HCT116 (cell line): ENCODE results near the gene NOTCH4.
"Not testable (repeated sequence)": the region's sequence is repeated elsewhere in the genome, so short reads cannot be mapped to it uniquely, and the experiment has no call there.

Source experiments
- CBX3 ChIP-seq: IDR thresholded peaks from 2 replicates; pipeline ENCODE4 v1.6.1; 2012; ENCODE audit warnings: low read depth
- CEBPB ChIP-seq: IDR thresholded peaks from 2 replicates; pipeline ENCODE4 v1.6.1; 2012; ENCODE audit warnings: low read depth
- ELF1 ChIP-seq: IDR thresholded peaks from 2 replicates; pipeline ENCODE4 v1.6.1; 2012; ENCODE audit warnings: low read depth, borderline replicate concordance
- EZH2 ChIP-seq: fragments of 200-600 bp; sonication (generic); IDR thresholded peaks from 2 replicates; pipeline ENCODE4 v1.6.1; 2017; ENCODE audit warnings: antibody characterized with exemption, mixed run types
- MAX ChIP-seq: IDR thresholded peaks from 2 replicates; pipeline ENCODE4 v1.6.1; 2012
- POLR2A ChIP-seq: IDR thresholded peaks from 2 replicates; pipeline ENCODE4 v1.7.0; 2011; ENCODE audit warnings: borderline replicate concordance; ENCODE audit not compliant: insufficient read depth, insufficient read length; ENCODE audit errors: extremely low read depth
- POLR2AphosphoS5 ChIP-seq: IDR thresholded peaks from 2 replicates; pipeline ENCODE4 v1.6.1; 2011; ENCODE audit warnings: mild to moderate bottlenecking, low read depth, low read length, moderate library complexity
- RAD21 ChIP-seq: IDR thresholded peaks from 2 replicates; pipeline ENCODE4 v1.6.1; 2012; ENCODE audit warnings: low read depth, mild to moderate bottlenecking
- REST ChIP-seq: IDR thresholded peaks from 2 replicates; pipeline ENCODE4 v1.6.1; 2012; ENCODE audit warnings: low read depth
- SIN3A ChIP-seq: IDR thresholded peaks from 2 replicates; pipeline ENCODE4 v1.6.1; 2012; ENCODE audit warnings: low read depth
- SP1 ChIP-seq: IDR thresholded peaks from 2 replicates; pipeline ENCODE4 v1.6.1; 2012; ENCODE audit warnings: low read depth
- ZNF274 ChIP-seq: fragments of 200-500 bp; sonication (Bioruptor generic); IDR thresholded peaks from 2 replicates; pipeline ENCODE4 v1.6.1; 2014; ENCODE audit warnings: mild to moderate bottlenecking, low read depth, low read length, inconsistent platforms
- TF ChIP-seq, protein P1 (sequence below), 3 experiments: fragments of 200-600 bp in 1 of 3; sonication (generic) in 1 of 3; IDR thresholded peaks in 2 of 3; conservative IDR thresholded peaks in 1 of 3; 2 replicates each; pipeline ENCODE4 v1.5.1; 2012 to 2017; ENCODE audit warnings: low read depth in 2 of 3, low read length in 2 of 3, antibody characterized with exemption in 1 of 3, borderline replicate concordance in 1 of 3, control low read depth in 1 of 3, mild to moderate bottlenecking in 1 of 3, mixed read lengths in 1 of 3, mixed run types in 1 of 3, moderate library complexity in 1 of 3; ENCODE audit not compliant: insufficient read depth in 1 of 3

DNA sequence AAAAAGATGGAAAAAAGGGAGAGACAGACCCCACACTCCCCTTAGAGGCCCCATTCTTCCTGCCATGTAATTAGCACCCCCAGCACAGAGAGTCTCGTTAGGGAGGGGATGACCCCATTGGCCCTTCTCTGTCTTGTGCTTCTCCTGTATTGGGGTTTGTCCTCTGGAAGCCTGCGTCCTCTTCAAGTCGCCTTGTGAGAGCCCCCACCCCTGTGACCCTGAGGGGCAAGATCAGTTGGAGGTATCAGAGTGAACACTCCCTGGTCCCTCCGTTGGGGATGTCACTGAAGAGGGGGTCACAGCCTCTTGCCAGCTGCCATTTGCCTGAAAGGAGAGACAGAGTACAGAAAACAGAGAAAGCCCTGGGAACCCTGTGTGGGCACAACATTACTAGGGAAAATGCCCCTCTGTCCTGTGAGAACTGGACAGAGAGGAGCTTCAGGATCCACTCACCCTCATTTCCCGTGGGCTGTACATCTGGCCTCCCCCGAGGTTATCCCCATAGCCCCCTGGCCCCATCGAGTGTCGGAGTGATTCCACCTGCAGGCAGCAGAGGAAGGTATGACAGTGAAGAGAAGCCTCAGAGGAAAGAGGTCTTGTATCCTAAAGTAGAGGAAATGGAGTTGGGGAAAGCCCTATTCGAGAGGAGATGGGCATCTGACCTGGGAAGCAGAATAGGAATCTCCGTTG is 37.6 kb downstream of the NOTCH4 start:
- TF ChIP-seq REST, POLR2A, POLR2AphosphoS5, SP1, SIN3A, MAX, EZH2, ZNF274, ELF1, CEBPB, CBX3, RAD21: not testable (repeated sequence)
- TF ChIP-seq, protein P1, sequence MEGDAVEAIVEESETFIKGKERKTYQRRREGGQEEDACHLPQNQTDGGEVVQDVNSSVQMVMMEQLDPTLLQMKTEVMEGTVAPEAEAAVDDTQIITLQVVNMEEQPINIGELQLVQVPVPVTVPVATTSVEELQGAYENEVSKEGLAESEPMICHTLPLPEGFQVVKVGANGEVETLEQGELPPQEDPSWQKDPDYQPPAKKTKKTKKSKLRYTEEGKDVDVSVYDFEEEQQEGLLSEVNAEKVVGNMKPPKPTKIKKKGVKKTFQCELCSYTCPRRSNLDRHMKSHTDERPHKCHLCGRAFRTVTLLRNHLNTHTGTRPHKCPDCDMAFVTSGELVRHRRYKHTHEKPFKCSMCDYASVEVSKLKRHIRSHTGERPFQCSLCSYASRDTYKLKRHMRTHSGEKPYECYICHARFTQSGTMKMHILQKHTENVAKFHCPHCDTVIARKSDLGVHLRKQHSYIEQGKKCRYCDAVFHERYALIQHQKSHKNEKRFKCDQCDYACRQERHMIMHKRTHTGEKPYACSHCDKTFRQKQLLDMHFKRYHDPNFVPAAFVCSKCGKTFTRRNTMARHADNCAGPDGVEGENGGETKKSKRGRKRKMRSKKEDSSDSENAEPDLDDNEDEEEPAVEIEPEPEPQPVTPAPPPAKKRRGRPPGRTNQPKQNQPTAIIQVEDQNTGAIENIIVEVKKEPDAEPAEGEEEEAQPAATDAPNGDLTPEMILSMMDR (IDR thresholded peaks at IDR 0.05 in 2 of 3, conservative IDR thresholded peaks at IDR 0.05 in 1 of 3; ENCODE audit: borderline replicate concordance in 1 of 3, insufficient read depth in 1 of 3, low read depth in 2 of 3, low read length in 2 of 3): not testable (repeated sequence)
